GM19043 (cell line): ENCODE results near the gene CEND1.
"Not testable (repeated sequence)": the region's sequence is repeated elsewhere in the genome, so short reads cannot be mapped to it uniquely, and the experiment has no call there.

Experiments
- ATAC-seq: cut with Tn5 transposase; IDR thresholded peaks from one replicate; pipeline ENCODE4 v1.9.1; 2021; ENCODE audit warnings: low read depth; ENCODE audit not compliant: unreplicated experiment

The CEND1 gene

GRCh38 chr11:765025-765801 lies 24.7 kb downstream of the CEND1 start:
- ATAC-seq, result no peak

GRCh38 chr11:764322-765024 lies 25.4 kb downstream of the CEND1 start:
- ATAC-seq, result no peak

- no peak for ATAC-seq
Measured at GRCh38 chr11:763549-764321, 26.2 kb downstream of the CEND1 start.

- ATAC-seq, result no peak
Measured at GRCh38 chr11:763073-763463, 26.8 kb downstream of the CEND1 start.

- ATAC-seq, result no peak
Measured at GRCh38 chr11:762421-763072, 27.3 kb downstream of the CEND1 start.

GRCh38 chr11:761526-762108 lies 28.3 kb downstream of the CEND1 start:
- ATAC-seq, result no peak

GRCh38 chr11:760236-760635 lies 29.7 kb downstream of the CEND1 start:
- ATAC-seq, result no peak

GRCh38 chr11:749731-750130 lies 40.2 kb downstream of the CEND1 start:
- no peak for ATAC-seq

- no peak for ATAC-seq
Measured at GRCh38 chr11:748007-748359, 41.9 kb downstream of the CEND1 start.

GRCh38 chr11:747158-748006 lies 42.5 kb downstream of the CEND1 start, which contains the start of gene TALDO1:
Gene TALDO1, plus strand, starts transcription at chr11:747464. Its CDS starts 18 bp downstream, at chr11:747482.
- peak; percentile 83 for ATAC-seq

- peak; percentile 27 for ATAC-seq
Measured at GRCh38 chr11:746289-747157, 43.4 kb downstream of the CEND1 start.

GRCh38 chr11:745428-745827 lies 44.5 kb downstream of the CEND1 start:
- ATAC-seq, result no peak

GRCh38 chr11:742571-743201 lies 47.2 kb downstream of the CEND1 start:
- ATAC-seq, result no peak

- no peak for ATAC-seq
Measured at GRCh38 chr11:742156-742546, 47.7 kb downstream of the CEND1 start.

- not testable (repeated sequence) for ATAC-seq
Measured at GRCh38 chr11:737899-738298, 52.0 kb downstream of the CEND1 start.

GRCh38 chr11:737366-737765 lies 52.5 kb downstream of the CEND1 start:
- no peak for ATAC-seq
